ENCODE data around the gene HEPN1. TPM values are rescaled to one million over a fixed set of nuclear protein-coding genes. Genes with fewer than 3 reads are reported as not detected.

The HEPN1 gene
- total and polyA plus RNA-seq, 2 of the 8 experiments (the other 6 are each of a cell fraction or from before 2014, with no cell fraction given): not detected

DNA sequence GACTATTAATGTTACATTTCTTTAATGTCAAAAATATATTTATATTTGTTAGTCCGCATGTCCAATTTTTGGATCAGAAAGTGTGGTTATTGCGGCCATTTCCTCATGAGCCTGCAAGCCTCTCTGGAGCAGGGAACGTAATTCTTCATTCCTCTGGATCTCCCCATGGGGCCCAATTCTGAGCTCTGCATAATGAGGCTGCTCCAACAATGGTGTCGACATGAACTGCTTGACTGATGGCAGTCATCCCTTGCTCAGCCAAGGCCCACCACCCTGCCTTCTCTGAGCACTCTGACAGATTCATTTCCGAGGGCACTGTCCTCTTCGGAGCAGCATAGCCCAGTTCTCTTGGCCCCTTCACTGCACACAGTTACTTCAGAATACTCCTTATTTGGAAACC lies 19.9 kb downstream of the HEPN1 start:
- Histone ChIP-seq H4K20me1 (replicated peaks in 1 of 2; ENCODE audit: control insufficient read depth in 1 of 2, insufficient read depth in 2 of 2, low read length in 2 of 2) (no peaks in the 10 kb centered on the region), H3K18ac (ENCODE audit: extremely low read depth, low read length) (no peak overlapping the region), H2BK120ac (replicated peaks; ENCODE audit: low read depth, low read length) (no peak overlapping the region), H3K27ac (ENCODE audit: low read depth, low read length) (no peak overlapping the region), H3K4me1 (replicated peaks in 1 of 4; ENCODE audit: control insufficient read depth in 3 of 4, insufficient read depth in 4 of 4, low read length in 3 of 4) (peaks cover 0 to 3% (median 0%) of the 10 kb centered on the region in 4 experiments; a peak in 1 of 7 replicates), H3K79me2 (ENCODE audit: control insufficient read depth in 1 of 2, insufficient read depth in 2 of 2, low read length in 2 of 2) (no peaks in the 10 kb centered on the region), H4K5ac (ENCODE audit: insufficient read length, low read depth, low read length) (no peak overlapping the region), H3K79me1 (ENCODE audit: low read depth, low read length) (no peaks in the 10 kb centered on the region), H3K56ac (replicated peaks; ENCODE audit: insufficient read length, low read depth, low read length) (no peak overlapping the region), H2BK15ac (ENCODE audit: low read length) (no peak overlapping the region), H4K91ac (replicated peaks; ENCODE audit: insufficient read length, low read length) (no peak overlapping the region), H2BK12ac (ENCODE audit: low read depth, low read length) (no peak overlapping the region), H2BK20ac (ENCODE audit: low read length) (no peak overlapping the region), H3K14ac (ENCODE audit: insufficient read length) (no peak overlapping the region), H3K9ac (replicated peaks in 1 of 4; ENCODE audit: extremely low read depth in 1 of 4, low read depth in 3 of 4, low read length in 3 of 4) (no peak overlapping the region), H3K4me3 (ENCODE audit: extremely low read depth in 1 of 4, insufficient read depth in 2 of 4, low read depth in 3 of 4, low read length in 4 of 4) (no peak overlapping the region), H2AK5ac (ENCODE audit: low read depth, low read length) (no peak overlapping the region), H4K8ac (ENCODE audit: extremely low read depth, insufficient read depth, low read length) (no peak overlapping the region), H3K36me3 (ENCODE audit: control insufficient read depth in 2 of 4, insufficient read depth in 4 of 4, low read length in 3 of 4) (no peaks in the 10 kb centered on the region), H3K27me3 (replicated peaks in 1 of 4; ENCODE audit: control insufficient read depth in 3 of 4, extremely low read depth in 1 of 4, insufficient read depth in 3 of 4, low read length in 3 of 4) (no peaks in the 10 kb centered on the region; a peak in 2 of 7 replicates), H3K4ac (replicated peaks; ENCODE audit: insufficient read length, low read depth, low read length) (no peak overlapping the region), H2BK5ac (ENCODE audit: low read depth, low read length) (no peak overlapping the region), H2AFZ (ENCODE audit: low read length) (no peak overlapping the region), H3K23me2 (ENCODE audit: low read depth, low read length) (no peaks in the 10 kb centered on the region; the same call in 1 of the 2 replicates), H3K4me2 (ENCODE audit: insufficient read depth in 1 of 2, low read depth in 2 of 2, low read length in 2 of 2) (no peak overlapping the region; a peak in 1 of 4 replicates), H3K9me3 (ENCODE audit: insufficient read depth in 2 of 2, low read depth in 1 of 2, low read length in 1 of 2) (no peaks in the 10 kb centered on the region), H3K23ac (ENCODE audit: insufficient read length) (no peak overlapping the region)
- ChIA-PET POLR2A (ENCODE audit: partially characterized antibody) (no interaction called here), CTCF (ENCODE audit: partially characterized antibody) (interaction anchor here (0.7 to 5.8 kb wide), 3 partner anchors 10 to 101 kb away, joined by 3 to 38 read pairs (median 3); no protein-coding TSS in a partner anchor)
- DNase-seq (ENCODE audit: low read depth in 1 of 2, low spot score in 2 of 2): no peak
- WGBS, 2 experiments (ENCODE audit: extremely low coverage in 1 of 2, insufficient coverage in 1 of 2, insufficient read length in 1 of 2, insufficient replicate concordance in 2 of 2, low coverage in 1 of 2, low lambda C conversion rate in 2 of 2, missing lambda C conversion rate in 1 of 2): 73% methylated on average over 6 of the region's 6 CpGs; no CpG with 5 or more reads in 1 of the 2 experiments
- FAIRE-seq: no peak
